Endothelial cell (in vitro differentiated cells): ENCODE results near the gene MGAT5. TPM values are rescaled to one million over a fixed set of nuclear protein-coding genes. Genes with fewer than 3 reads are reported as not detected.

Experiments
- DNase-seq: peaks from one replicate; pipeline ENCODE4 v3.0.0; 2021; ENCODE audit warnings: low spot score
- H3K27ac Mint-ChIP-seq: one replicate; pipeline ENCODE4 v1.8.0; 2021; ENCODE audit warnings: mixed read lengths, inconsistent platforms; ENCODE audit not compliant: unreplicated experiment
- H3K27me3 Mint-ChIP-seq: one replicate; pipeline ENCODE4 v1.8.0; 2021; ENCODE audit warnings: mild to moderate bottlenecking, moderate library complexity, mixed read lengths, inconsistent platforms; ENCODE audit not compliant: unreplicated experiment
- H3K36me3 Mint-ChIP-seq: one replicate; pipeline ENCODE4 v1.8.0; 2021; ENCODE audit warnings: mild to moderate bottlenecking, low read depth, mixed read lengths, inconsistent platforms; ENCODE audit not compliant: unreplicated experiment
- H3K4me1 Mint-ChIP-seq: one replicate; pipeline ENCODE4 v1.8.0; 2021; ENCODE audit warnings: mild to moderate bottlenecking, mixed read lengths, inconsistent platforms; ENCODE audit not compliant: unreplicated experiment
- H3K4me3 Mint-ChIP-seq: one replicate; pipeline ENCODE4 v1.8.0; 2021; ENCODE audit warnings: mild to moderate bottlenecking, mixed read lengths, inconsistent platforms; ENCODE audit not compliant: unreplicated experiment
- H3K9me3 Mint-ChIP-seq: one replicate; pipeline ENCODE4 v1.8.0; 2021; ENCODE audit warnings: mixed read lengths, inconsistent platforms; ENCODE audit not compliant: unreplicated experiment
- CTCF ChIP-seq: fragments of 200-600 bp; sonication (generic); IDR thresholded peaks from one replicate; pipeline ENCODE4 v1.5.0; 2021; ENCODE audit warnings: antibody characterized with exemption; ENCODE audit not compliant: unreplicated experiment
- total RNA-seq: library from RNA; stranded (reverse); fragmentation: NEBNext Ultra II Directional; extraction: Animal tissue kit (Norgen Biotek cat#: 25700); gene quantifications from one replicate; pipeline ENCODE4 v1.2.1, GENCODE V29; 2021; ENCODE audit not compliant: unreplicated experiment

The MGAT5 gene
- total RNA-seq, 1 donor from 2014 or later: 124 TPM

- no peak for DNase-seq
- no peak overlapping the region for H3K27ac Mint-ChIP-seq
- peaks cover 30% of the 10 kb centered on the region for H3K27me3 Mint-ChIP-seq
- H3K4me3 Mint-ChIP-seq: no peak overlapping the region
- H3K4me1 Mint-ChIP-seq: peaks cover 7% of the 10 kb centered on the region
- no peak for TF ChIP-seq CTCF
- peaks cover 46% of the 10 kb centered on the region for H3K36me3 Mint-ChIP-seq
- no peaks in the 10 kb centered on the region for H3K9me3 Mint-ChIP-seq
These were observed 190.1 kb downstream of the MGAT5 start for GRCh38 chr2:134443814-134444480.

- H3K4me1 Mint-ChIP-seq: peaks cover 7% of the 10 kb centered on the region
- TF ChIP-seq CTCF: no peak
- H3K27ac Mint-ChIP-seq: no peak overlapping the region
- no peak overlapping the region for H3K4me3 Mint-ChIP-seq
- no peaks in the 10 kb centered on the region for H3K9me3 Mint-ChIP-seq
- peaks cover 47% of the 10 kb centered on the region for H3K36me3 Mint-ChIP-seq
- peaks cover 39% of the 10 kb centered on the region for H3K27me3 Mint-ChIP-seq
- no peak for DNase-seq
These were observed 191.2 kb downstream of the MGAT5 start for GRCh38 chr2:134445116-134445515.

GRCh38 chr2:134445985-134446382, 192.1 kb downstream of the MGAT5 start:
- no peak for DNase-seq
- no peak for TF ChIP-seq CTCF
- Mint-ChIP-seq H3K27me3 (peaks cover 39% of the 10 kb centered on the region), H3K36me3 (peaks cover 43% of the 10 kb centered on the region), H3K4me1 (peaks cover 11% of the 10 kb centered on the region), H3K27ac (no peak overlapping the region), H3K4me3 (no peak overlapping the region), H3K9me3 (no peaks in the 10 kb centered on the region)

- no peak for DNase-seq
- H3K27ac Mint-ChIP-seq: peak overlapping the region; percentile 30
- H3K9me3 Mint-ChIP-seq: no peaks in the 10 kb centered on the region
- no peak for TF ChIP-seq CTCF
- H3K4me1 Mint-ChIP-seq: peaks cover 16% of the 10 kb centered on the region
- H3K27me3 Mint-ChIP-seq: peaks cover 37% of the 10 kb centered on the region
- H3K36me3 Mint-ChIP-seq: peaks cover 46% of the 10 kb centered on the region
- no peak overlapping the region for H3K4me3 Mint-ChIP-seq
These were observed 192.6 kb downstream of the MGAT5 start for GRCh38 chr2:134446383-134447017.

GRCh38 chr2:134447669-134448068, 193.8 kb downstream of the MGAT5 start:
- no peak for TF ChIP-seq CTCF
- Mint-ChIP-seq H3K9me3 (no peaks in the 10 kb centered on the region), H3K27ac (no peak overlapping the region), H3K27me3 (peaks cover 31% of the 10 kb centered on the region), H3K4me3 (no peak overlapping the region), H3K36me3 (peaks cover 44% of the 10 kb centered on the region), H3K4me1 (peaks cover 20% of the 10 kb centered on the region)
- no peak for DNase-seq
